ENCODE results near the gene ABCA1.

Gene ABCA1

GRCh38 chr9:104786293-104786692 is 141.7 kb downstream of the ABCA1 start:
- no peak for DNase-seq (ENCODE audit: low spot score)
- Mint-ChIP-seq H3K27me3 (ENCODE audit: low read depth) (no peaks in the 10 kb centered on the region), H3K9me3 (no peaks in the 10 kb centered on the region), H3K4me3 (no peak overlapping the region), H3K4me1 (ENCODE audit: low read depth) (no peaks in the 10 kb centered on the region), H3K27ac (no peak overlapping the region), H3K36me3 (ENCODE audit: low read depth) (no peaks in the 10 kb centered on the region)

- no peaks in the 10 kb centered on the region for H3K36me3 Mint-ChIP-seq (ENCODE audit: low read depth)
- no peaks in the 10 kb centered on the region for H3K4me1 Mint-ChIP-seq (ENCODE audit: low read depth)
- H3K27ac Mint-ChIP-seq: no peak overlapping the region
- no peak overlapping the region for H3K4me3 Mint-ChIP-seq
- DNase-seq (ENCODE audit: low spot score): no peak
- no peaks in the 10 kb centered on the region for H3K9me3 Mint-ChIP-seq
- H3K27me3 Mint-ChIP-seq (ENCODE audit: low read depth): peaks cover 2% of the 10 kb centered on the region
Observed at GRCh38 chr9:104784098-104784497, 143.9 kb downstream of the ABCA1 start.

GRCh38 chr9:104783588-104783987 is 144.4 kb downstream of the ABCA1 start:
- peaks cover 7% of the 10 kb centered on the region for H3K27me3 Mint-ChIP-seq (ENCODE audit: low read depth)
- no peaks in the 10 kb centered on the region for H3K9me3 Mint-ChIP-seq
- H3K36me3 Mint-ChIP-seq (ENCODE audit: low read depth): no peaks in the 10 kb centered on the region
- H3K27ac Mint-ChIP-seq: no peak overlapping the region
- no peak for DNase-seq (ENCODE audit: low spot score)
- no peaks in the 10 kb centered on the region for H3K4me1 Mint-ChIP-seq (ENCODE audit: low read depth)
- no peak overlapping the region for H3K4me3 Mint-ChIP-seq

GRCh38 chr9:104780796-104781395 is 147.1 kb downstream of the ABCA1 start:
- no peak for DNase-seq (ENCODE audit: low spot score)
- no peak overlapping the region for H3K27ac Mint-ChIP-seq
- H3K9me3 Mint-ChIP-seq: no peaks in the 10 kb centered on the region
- H3K36me3 Mint-ChIP-seq (ENCODE audit: low read depth): no peaks in the 10 kb centered on the region
- no peaks in the 10 kb centered on the region for H3K4me1 Mint-ChIP-seq (ENCODE audit: low read depth)
- H3K27me3 Mint-ChIP-seq (ENCODE audit: low read depth): peaks cover 8% of the 10 kb centered on the region
- no peak overlapping the region for H3K4me3 Mint-ChIP-seq

- Mint-ChIP-seq H3K4me3 (no peak overlapping the region), H3K27ac (no peak overlapping the region), H3K4me1 (ENCODE audit: low read depth) (no peaks in the 10 kb centered on the region), H3K9me3 (no peaks in the 10 kb centered on the region), H3K36me3 (ENCODE audit: low read depth) (no peaks in the 10 kb centered on the region), H3K27me3 (ENCODE audit: low read depth) (peaks cover 8% of the 10 kb centered on the region)
- DNase-seq (ENCODE audit: low spot score): no peak
Observed at GRCh38 chr9:104779946-104780535, 147.9 kb downstream of the ABCA1 start.

GRCh38 chr9:104779334-104779733 is 148.6 kb downstream of the ABCA1 start:
- H3K27ac Mint-ChIP-seq: no peak overlapping the region
- no peaks in the 10 kb centered on the region for H3K9me3 Mint-ChIP-seq
- no peaks in the 10 kb centered on the region for H3K4me1 Mint-ChIP-seq (ENCODE audit: low read depth)
- H3K4me3 Mint-ChIP-seq: no peak overlapping the region
- DNase-seq (ENCODE audit: low spot score): no peak
- no peaks in the 10 kb centered on the region for H3K36me3 Mint-ChIP-seq (ENCODE audit: low read depth)
- peaks cover 8% of the 10 kb centered on the region for H3K27me3 Mint-ChIP-seq (ENCODE audit: low read depth)

GRCh38 chr9:104778802-104779201 is 149.2 kb downstream of the ABCA1 start:
- Mint-ChIP-seq H3K36me3 (ENCODE audit: low read depth) (no peaks in the 10 kb centered on the region), H3K4me1 (ENCODE audit: low read depth) (no peaks in the 10 kb centered on the region), H3K9me3 (no peaks in the 10 kb centered on the region), H3K27ac (no peak overlapping the region), H3K4me3 (no peak overlapping the region), H3K27me3 (ENCODE audit: low read depth) (peaks cover 8% of the 10 kb centered on the region)
- DNase-seq (ENCODE audit: low spot score): no peak

GRCh38 chr9:104776797-104777196 is 151.2 kb downstream of the ABCA1 start:
- H3K27ac Mint-ChIP-seq: no peak overlapping the region
- no peaks in the 10 kb centered on the region for H3K36me3 Mint-ChIP-seq (ENCODE audit: low read depth)
- no peaks in the 10 kb centered on the region for H3K9me3 Mint-ChIP-seq
- H3K4me1 Mint-ChIP-seq (ENCODE audit: low read depth): no peaks in the 10 kb centered on the region
- no peak for DNase-seq (ENCODE audit: low spot score)
- no peak overlapping the region for H3K4me3 Mint-ChIP-seq
- peaks cover 11% of the 10 kb centered on the region for H3K27me3 Mint-ChIP-seq (ENCODE audit: low read depth)

GRCh38 chr9:104775976-104776375 is 152.0 kb downstream of the ABCA1 start:
- no peaks in the 10 kb centered on the region for H3K36me3 Mint-ChIP-seq (ENCODE audit: low read depth)
- no peaks in the 10 kb centered on the region for H3K4me1 Mint-ChIP-seq (ENCODE audit: low read depth)
- H3K4me3 Mint-ChIP-seq: no peak overlapping the region
- H3K27me3 Mint-ChIP-seq (ENCODE audit: low read depth): peaks cover 17% of the 10 kb centered on the region
- no peak for DNase-seq (ENCODE audit: low spot score)
- no peaks in the 10 kb centered on the region for H3K9me3 Mint-ChIP-seq
- H3K27ac Mint-ChIP-seq: no peak overlapping the region

- no peaks in the 10 kb centered on the region for H3K9me3 Mint-ChIP-seq
- no peak for DNase-seq (ENCODE audit: low spot score)
- H3K27me3 Mint-ChIP-seq (ENCODE audit: low read depth): peaks cover 14% of the 10 kb centered on the region
- no peak overlapping the region for H3K27ac Mint-ChIP-seq
- no peak overlapping the region for H3K4me3 Mint-ChIP-seq
- H3K36me3 Mint-ChIP-seq (ENCODE audit: low read depth): no peaks in the 10 kb centered on the region
- no peaks in the 10 kb centered on the region for H3K4me1 Mint-ChIP-seq (ENCODE audit: low read depth)
Observed at GRCh38 chr9:104775574-104775936, 152.4 kb downstream of the ABCA1 start.

GRCh38 chr9:104774831-104775573 is 153.0 kb downstream of the ABCA1 start:
- Mint-ChIP-seq H3K27me3 (ENCODE audit: low read depth) (peaks cover 14% of the 10 kb centered on the region), H3K27ac (no peak overlapping the region), H3K4me1 (ENCODE audit: low read depth) (no peaks in the 10 kb centered on the region), H3K4me3 (no peak overlapping the region), H3K9me3 (no peaks in the 10 kb centered on the region), H3K36me3 (ENCODE audit: low read depth) (no peaks in the 10 kb centered on the region)
- no peak for DNase-seq (ENCODE audit: low spot score)

- Mint-ChIP-seq H3K9me3 (no peaks in the 10 kb centered on the region), H3K27ac (no peak overlapping the region), H3K36me3 (ENCODE audit: low read depth) (no peaks in the 10 kb centered on the region), H3K27me3 (ENCODE audit: low read depth) (peaks cover 16% of the 10 kb centered on the region), H3K4me3 (no peak overlapping the region), H3K4me1 (ENCODE audit: low read depth) (no peaks in the 10 kb centered on the region)
- no peak for DNase-seq (ENCODE audit: low spot score)
Observed at GRCh38 chr9:104774132-104774531, 153.8 kb downstream of the ABCA1 start.

- Mint-ChIP-seq H3K9me3 (no peaks in the 10 kb centered on the region), H3K4me1 (ENCODE audit: low read depth) (no peaks in the 10 kb centered on the region), H3K36me3 (ENCODE audit: low read depth) (no peaks in the 10 kb centered on the region), H3K27ac (no peak overlapping the region), H3K27me3 (ENCODE audit: low read depth) (peaks cover 10% of the 10 kb centered on the region), H3K4me3 (no peak overlapping the region)
- no peak for DNase-seq (ENCODE audit: low spot score)
Observed at GRCh38 chr9:104772714-104773510, 155.0 kb downstream of the ABCA1 start.

GRCh38 chr9:104769655-104770054 is 158.3 kb downstream of the ABCA1 start:
- Mint-ChIP-seq H3K4me1 (ENCODE audit: low read depth) (no peaks in the 10 kb centered on the region), H3K36me3 (ENCODE audit: low read depth) (no peaks in the 10 kb centered on the region), H3K27ac (no peak overlapping the region), H3K4me3 (no peak overlapping the region), H3K9me3 (no peaks in the 10 kb centered on the region), H3K27me3 (ENCODE audit: low read depth) (peaks cover 13% of the 10 kb centered on the region)
- DNase-seq (ENCODE audit: low spot score): no peak

Measured in T-helper 2 cell treated with Interferon-gamma antibody and Interleukin-4, amounts not matched to agents 5 μg/mL and 100 μg/mL, for 36 hours (primary cell).